Medulla oblongata (tissue), 1 donor: Measurements from ENCODE around the gene TBL1XR1.

Experiments
- DNase-seq: peaks from one replicate; pipeline ENCODE4 v3.0.0-alpha.2; 2015; ENCODE audit errors: extremely low spot score

The TBL1XR1 gene

DNA sequence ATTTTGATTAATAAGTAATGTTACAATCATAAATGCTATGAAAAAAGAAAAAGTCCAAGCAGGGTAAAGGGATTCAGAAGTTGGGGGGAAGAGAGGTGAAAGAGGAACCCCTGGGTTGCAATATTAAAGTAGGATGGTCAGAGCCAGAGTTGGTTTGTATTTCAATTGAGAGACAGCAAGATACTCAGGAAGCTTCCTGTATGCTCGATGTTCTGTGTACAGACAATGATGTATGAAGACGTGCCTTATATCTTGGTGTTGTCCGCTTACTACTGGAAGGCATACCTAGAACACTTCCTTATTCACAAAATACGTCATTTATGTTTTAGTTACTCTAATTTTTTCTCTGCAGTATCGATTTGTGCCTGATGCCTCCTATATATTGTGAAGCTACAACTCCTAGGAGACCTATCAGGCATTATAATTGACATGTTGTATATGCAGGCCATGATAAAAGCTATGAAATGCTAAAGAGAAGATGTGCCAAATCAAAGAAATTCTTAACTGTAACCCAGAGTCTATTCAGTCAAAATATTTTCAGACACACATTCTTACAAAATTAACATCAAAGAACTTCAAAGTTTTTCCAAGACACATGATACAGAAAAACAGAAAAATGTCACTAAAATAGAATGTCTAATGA, 87.5 kb downstream of the TBL1XR1 start:
- no peak for DNase-seq

- DNase-seq, result no peak
Observed at GRCh38 chr3:177108648-177109047, 88.6 kb downstream of the TBL1XR1 start.

GRCh38 chr3:177107461-177108239, 89.6 kb downstream of the TBL1XR1 start:
- no peak for DNase-seq

GRCh38 chr3:177106594-177106993, 90.7 kb downstream of the TBL1XR1 start:
- no peak for DNase-seq

- no peak for DNase-seq
Observed at GRCh38 chr3:177106184-177106583, 91.1 kb downstream of the TBL1XR1 start.

GRCh38 chr3:177105623-177106022, 91.7 kb downstream of the TBL1XR1 start:
- DNase-seq, result no peak

GRCh38 chr3:177104299-177104992, 92.8 kb downstream of the TBL1XR1 start:
- DNase-seq, result no peak

DNA sequence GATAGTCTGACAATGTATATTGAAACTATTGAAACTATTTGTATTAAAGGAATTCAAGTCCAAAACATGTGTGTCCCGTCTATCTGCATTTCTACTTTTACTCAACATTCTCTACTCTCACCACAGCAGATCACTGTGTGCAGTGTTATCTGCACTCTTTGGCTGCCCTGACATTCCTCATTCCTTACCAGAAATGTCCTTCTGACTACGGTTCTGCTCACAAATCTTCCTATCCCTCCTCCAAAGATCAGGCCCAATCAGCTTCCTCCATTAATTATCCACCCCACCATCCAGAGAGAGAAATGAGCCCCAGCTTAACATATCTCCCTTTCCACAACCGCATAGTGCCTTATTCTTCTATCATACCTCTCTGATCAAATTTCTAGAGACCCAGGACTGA, 94.7 kb downstream of the TBL1XR1 start:
- no peak for DNase-seq

GRCh38 chr3:177098551-177098950, 98.7 kb downstream of the TBL1XR1 start:
- no peak for DNase-seq

- DNase-seq, result no peak
Observed at GRCh38 chr3:177096615-177097014, 100.7 kb downstream of the TBL1XR1 start.

GRCh38 chr3:177093966-177094365, 103.3 kb downstream of the TBL1XR1 start:
- no peak for DNase-seq

DNA sequence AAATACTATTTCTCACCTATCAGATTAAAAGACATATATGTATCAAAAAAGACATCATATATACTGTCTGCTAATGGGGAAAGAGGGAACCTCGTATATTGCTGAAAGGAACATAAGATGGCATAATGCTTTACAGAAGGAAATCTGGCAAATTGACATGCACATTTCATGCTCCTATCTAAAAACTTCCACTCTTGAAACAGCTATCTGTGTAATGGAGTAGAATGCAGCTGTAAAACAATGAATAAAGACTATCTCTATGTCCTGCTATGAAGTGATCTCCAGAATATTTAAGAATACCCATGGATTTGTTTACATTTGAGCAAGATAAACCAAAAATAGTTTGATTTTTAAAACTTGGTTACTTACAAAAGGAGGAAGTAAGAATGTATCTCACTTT, 107.4 kb downstream of the TBL1XR1 start:
- DNase-seq, result peak; percentile 26

GRCh38 chr3:177089110-177089509, 108.2 kb downstream of the TBL1XR1 start:
- DNase-seq, result no peak

- no peak for DNase-seq
Observed at GRCh38 chr3:177085794-177086193, 111.5 kb downstream of the TBL1XR1 start.

DNA sequence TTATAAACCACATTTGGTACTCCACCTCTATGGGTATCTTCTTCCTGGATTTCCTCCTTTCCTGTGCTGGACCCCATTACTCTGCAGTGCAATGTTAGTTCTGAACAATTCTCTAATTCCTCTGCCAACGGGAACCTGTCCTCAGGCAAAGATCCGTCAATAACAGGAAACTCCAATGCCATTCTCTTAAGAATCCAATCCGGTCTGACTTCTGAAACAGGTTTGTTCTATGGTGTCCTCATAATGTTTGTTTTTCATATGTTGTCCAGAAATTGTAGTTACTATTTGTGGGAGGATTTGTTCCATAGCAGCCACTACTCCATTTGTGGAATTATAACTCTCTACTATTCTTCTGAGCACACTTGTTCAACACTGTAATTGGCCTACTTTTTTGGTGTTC, 112.7 kb downstream of the TBL1XR1 start:
- DNase-seq, result no peak

DNA sequence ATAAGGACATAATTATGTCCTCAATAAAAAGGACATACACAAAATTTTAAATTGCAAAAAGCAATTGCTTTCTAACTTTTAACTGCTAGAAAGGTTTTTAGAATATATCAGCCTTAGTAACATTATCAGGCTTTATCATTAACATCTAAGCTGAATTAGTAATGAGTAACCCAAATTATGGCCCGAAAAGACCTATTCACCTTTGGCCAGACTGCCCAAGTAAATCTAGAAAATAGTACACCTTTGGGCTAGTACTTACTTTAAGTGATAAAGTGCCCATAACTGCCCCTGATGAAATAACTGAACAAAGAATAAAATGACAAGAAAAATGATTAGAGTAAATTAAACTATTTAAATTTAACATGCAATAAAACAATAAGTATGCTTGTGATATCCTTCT, 117.2 kb downstream of the TBL1XR1 start:
- DNase-seq, result no peak

GRCh38 chr3:177079684-177080083, 117.6 kb downstream of the TBL1XR1 start:
- no peak for DNase-seq

DNA sequence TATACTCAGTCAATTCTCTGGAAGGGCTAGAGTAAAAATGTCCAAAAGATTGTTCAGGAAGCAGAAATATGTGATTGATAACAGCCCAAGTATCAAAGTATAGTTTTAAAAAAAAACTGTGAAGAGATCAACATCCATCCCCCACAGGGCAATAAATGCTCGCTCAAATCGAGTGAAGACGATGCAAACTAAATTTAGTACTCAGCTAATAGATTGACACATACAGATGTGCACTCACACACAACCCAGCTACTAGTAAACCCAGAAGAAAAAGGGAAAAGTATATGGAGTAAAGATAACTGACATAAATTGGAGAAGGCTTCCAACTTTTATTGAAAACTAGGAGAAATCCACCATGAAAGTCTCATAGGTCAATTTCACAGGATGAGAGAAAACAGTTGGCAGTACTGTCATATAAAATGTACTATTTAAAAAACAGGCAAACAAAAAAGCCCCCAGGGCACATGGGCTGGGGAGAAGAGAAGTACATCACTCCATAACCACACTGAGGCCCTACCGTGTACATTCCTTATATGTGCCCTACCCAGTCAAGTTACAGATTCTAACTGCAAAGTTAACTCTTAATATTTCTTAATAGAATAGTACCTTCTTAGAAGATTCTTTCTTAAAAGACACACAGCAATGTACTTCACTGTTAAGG, 125.7 kb downstream of the TBL1XR1 start:
- no peak for DNase-seq

- DNase-seq, result no peak
Observed at GRCh38 chr3:177069514-177070329, 127.6 kb downstream of the TBL1XR1 start.

GRCh38 chr3:177068967-177069366, 128.3 kb downstream of the TBL1XR1 start:
- DNase-seq, result no peak

GRCh38 chr3:177066068-177066467, 131.2 kb downstream of the TBL1XR1 start:
- DNase-seq, result no peak
